ENCODE measurements around the gene ALG8.

GRCh38 chr11:78083021-78083420, 56.4 kb downstream of the ALG8 start:
- TF ChIP-seq POLR2A (IDR thresholded peaks at IDR 0.05; ENCODE audit: low read length) (no peak), GATA1 (IDR thresholded peaks at IDR 0.05; ENCODE audit: low read depth, low read length) (no peak)
